ENCODE results near the gene GAREM2.

GRCh38 chr2:26185954-26186770 lies 13.3 kb downstream of the GAREM2 start:
- TF ChIP-seq CTCF (conservative IDR thresholded peaks at IDR 0.05; ENCODE audit: low read length) (no peak), EZH2phosphoT487 (IDR thresholded peaks at IDR 0.05; ENCODE audit: borderline replicate concordance, low read depth, low read length) (no peak)
